H1 (cell line): Measurements from ENCODE around the gene GJD3. TPM values are rescaled to one million over a fixed set of nuclear protein-coding genes. Genes with fewer than 3 reads are reported as not detected.

Experiments
- FOSL1 ChIP-seq: IDR thresholded peaks from 2 replicates; pipeline ENCODE4 v1.6.1; 2011; ENCODE audit warnings: mild to moderate bottlenecking, low read depth, low read length, moderate library complexity; ENCODE audit not compliant: insufficient read depth
- polyA plus RNA-seq, 7 experiments: library from polyadenylated mRNA; depleted of rRNA in 3 of 7; stranded (reverse) in 5 of 7; unstranded in 2 of 7; fragments of >200 nt in 5 of 7; fragments of 200-250 nt in 2 of 7; gene quantifications; 1 replicate in 5 of 7; 2 replicates in 1 of 7; 4 replicates in 1 of 7; pipeline versions ENCODE4 v1.2.1 to v1.2.3, GENCODE V29; 2011 to 2013; ENCODE audit warnings: missing spikeins in 2 of 7, mixed read lengths in 2 of 7
- total RNA-seq: library from RNA; stranded (reverse); fragmentation: NEBNext Ultra II Directional; extraction: Animal tissue kit (Norgen Biotek cat#: 25700); gene quantifications from 2 replicates; pipeline ENCODE4 v1.2.1, GENCODE V29; 2021
- TF ChIP-seq, protein P1 (sequence below): IDR thresholded peaks from 2 replicates; pipeline ENCODE4 v1.6.1; 2012; ENCODE audit warnings: inconsistent platforms

The GJD3 gene
- total and polyA plus RNA-seq, 2 of the 8 experiments (the other 6 are each of a cell fraction or from before 2014, with no cell fraction given), result 0.53 to 1.9 TPM

DNA sequence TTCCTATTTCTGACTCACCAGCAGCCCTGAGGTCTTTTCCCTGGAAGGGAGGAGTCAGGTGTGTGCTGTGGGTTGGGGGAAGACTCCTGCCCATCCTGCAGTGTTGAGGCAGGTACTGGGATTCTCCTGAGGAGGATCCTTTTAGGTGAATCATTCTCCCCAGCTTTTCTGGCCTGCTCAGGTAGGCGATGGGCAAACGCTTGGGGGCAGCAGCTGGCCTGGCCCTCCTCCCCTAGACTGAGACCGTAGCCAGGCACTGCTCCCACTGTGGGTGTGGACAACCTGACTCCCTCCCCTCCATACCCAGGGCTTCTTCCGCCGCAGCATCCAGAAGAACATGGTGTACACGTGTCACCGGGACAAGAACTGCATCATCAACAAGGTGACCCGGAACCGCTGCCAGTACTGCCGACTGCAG lies 15.1 kb downstream of the GJD3 start (continued):
- no peak for TF ChIP-seq FOSL1
- TF ChIP-seq, protein P1, sequence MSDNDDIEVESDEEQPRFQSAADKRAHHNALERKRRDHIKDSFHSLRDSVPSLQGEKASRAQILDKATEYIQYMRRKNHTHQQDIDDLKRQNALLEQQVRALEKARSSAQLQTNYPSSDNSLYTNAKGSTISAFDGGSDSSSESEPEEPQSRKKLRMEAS, result no peak
